Stimulated activated CD4-positive, alpha-beta T cell treated with anti-CD3 and anti-CD28 coated beads, TNF-alpha, amount 100 ng/mL, for 1 hour (primary cell): ENCODE data around the gene TOX2.

Experiments
- DNase-seq, 3 donors: peaks; one replicate each; pipeline ENCODE4 v3.0.0-alpha.2; 2020; ENCODE audit warnings: low read depth in 3 of 3, low spot score in 1 of 3

Gene TOX2

GRCh38 chr20:44098657-44099056 is 184.0 kb downstream of the TOX2 start:
- no peak for DNase-seq

GRCh38 chr20:44099832-44100231 is 185.2 kb downstream of the TOX2 start:
- DNase-seq = no peak

- DNase-seq = no peak
Observed at GRCh38 chr20:44102582-44102981, 187.9 kb downstream of the TOX2 start.

- DNase-seq = no peak
Observed at GRCh38 chr20:44104798-44105517, 190.3 kb downstream of the TOX2 start.

- no peak for DNase-seq
Observed at GRCh38 chr20:44106615-44107014, 192.0 kb downstream of the TOX2 start.

- DNase-seq = no peak
Observed at GRCh38 chr20:44109951-44110361, 195.3 kb downstream of the TOX2 start.

- DNase-seq = no peak
Observed at GRCh38 chr20:44110816-44111568, 196.3 kb downstream of the TOX2 start.

GRCh38 chr20:44111712-44112335 is 197.2 kb downstream of the TOX2 start:
- no peak for DNase-seq

- DNase-seq = no peak
Observed at GRCh38 chr20:44112456-44112855, 197.8 kb downstream of the TOX2 start.

- no peak for DNase-seq
Observed at GRCh38 chr20:44112889-44113617, 198.4 kb downstream of the TOX2 start.

GRCh38 chr20:44113618-44114376 is 199.1 kb downstream of the TOX2 start:
- DNase-seq = no peak

- DNase-seq = no peak
Observed at GRCh38 chr20:44115181-44115580, 200.5 kb downstream of the TOX2 start.

- no peak for DNase-seq
Observed at GRCh38 chr20:44115762-44116644, 201.4 kb downstream of the TOX2 start.

- DNase-seq = no peak
Observed at GRCh38 chr20:44117296-44118184, 202.9 kb downstream of the TOX2 start.

GRCh38 chr20:44118185-44119033 is 203.8 kb downstream of the TOX2 start:
- no peak for DNase-seq
